GM23338 (cell line): Measurements from ENCODE around the gene PGGHG. TPM values are rescaled to one million over a fixed set of nuclear protein-coding genes. Genes with fewer than 3 reads are reported as not detected.

Experiments
- ATAC-seq: fragments of 200-7000 bp; cut with Tn5 transposase; 3 replicates; pipeline ENCODE4 v1.9.1; 2020
- DNase-seq: peaks from one replicate; pipeline ENCODE4 v3.0.0-alpha.2; 2015; ENCODE audit warnings: low spot score
- H2AFZ ChIP-seq: fragments of 200-600 bp; sonication (generic); 2 replicates; pipeline ENCODE4 v1.8.0; 2016; ENCODE audit warnings: antibody characterized with exemption, mild to moderate bottlenecking, moderate library complexity
- H3F3A ChIP-seq: fragments of 200-600 bp; sonication (generic); replicated peaks from 2 replicates; pipeline ENCODE4 v1.8.0; 2017; ENCODE audit warnings: antibody characterized with exemption, mixed run types, low read depth
- H3K27ac ChIP-seq: fragments of 200-600 bp; sonication (generic); 2 replicates; pipeline ENCODE4 v1.6.1; 2016; ENCODE audit warnings: low read depth
- H3K27me3 ChIP-seq: fragments of 200-600 bp; sonication (generic); 2 replicates; pipeline ENCODE4 v1.8.0; 2016; ENCODE audit warnings: mild to moderate bottlenecking, mixed run types, moderate library complexity; ENCODE audit not compliant: insufficient read depth
- H3K36me3 ChIP-seq: fragments of 200-600 bp; sonication (generic); 2 replicates; pipeline ENCODE4 v1.8.0; 2016; ENCODE audit warnings: mild to moderate bottlenecking; ENCODE audit not compliant: insufficient read depth
- H3K4me1 ChIP-seq: fragments of 200-600 bp; sonication (generic); 2 replicates; pipeline ENCODE4 v1.8.0; 2016; ENCODE audit warnings: mild to moderate bottlenecking, moderate library complexity; ENCODE audit not compliant: insufficient read depth
- H3K4me2 ChIP-seq: fragments of 200-600 bp; sonication (generic); 2 replicates; pipeline ENCODE4 v1.7.1; 2017; ENCODE audit warnings: mixed run types
- H3K4me3 ChIP-seq: fragments of 200-600 bp; sonication (generic); 2 replicates; pipeline ENCODE4 v1.6.1; 2016; ENCODE audit warnings: mixed run types
- H3K79me2 ChIP-seq: fragments of 200-600 bp; sonication (generic); replicated peaks from 2 replicates; pipeline ENCODE4 v1.8.0; 2017; ENCODE audit warnings: mild to moderate bottlenecking; ENCODE audit not compliant: insufficient read depth
- H3K9me2 ChIP-seq: fragments of 200-600 bp; sonication (generic); 2 replicates; pipeline ENCODE4 v1.8.0; 2017; ENCODE audit not compliant: insufficient read depth
- H4K20me1 ChIP-seq: fragments of 200-600 bp; sonication (generic); replicated peaks from 2 replicates; pipeline ENCODE4 v1.8.0; 2017; ENCODE audit warnings: mild to moderate bottlenecking; ENCODE audit not compliant: insufficient read depth
- H3K27ac Mint-ChIP-seq: 2 replicates; pipeline ENCODE4 v1.8.0; 2020; ENCODE audit warnings: inconsistent platforms, mild to moderate bottlenecking, moderate library complexity, mixed read lengths
- H3K27me3 Mint-ChIP-seq: 3 replicates; pipeline ENCODE4 v1.8.0; 2022; ENCODE audit warnings: low read depth, mild to moderate bottlenecking, moderate library complexity, mixed read lengths, inconsistent platforms; ENCODE audit not compliant: insufficient read depth, poor library complexity
- H3K36me3 Mint-ChIP-seq: 3 replicates; pipeline ENCODE4 v1.8.0; 2021; ENCODE audit warnings: low read depth, mild to moderate bottlenecking, inconsistent platforms, moderate library complexity, mixed read lengths
- H3K4me1 Mint-ChIP-seq: 3 replicates; pipeline ENCODE4 v1.8.0; 2020; ENCODE audit warnings: mild to moderate bottlenecking, inconsistent platforms, mixed read lengths
- H3K4me3 Mint-ChIP-seq: 3 replicates; pipeline ENCODE4 v1.8.0; 2021; ENCODE audit warnings: moderate library complexity, mild to moderate bottlenecking, inconsistent platforms, mixed read lengths
- H3K9me3 Mint-ChIP-seq: 3 replicates; pipeline ENCODE4 v1.8.0; 2020; ENCODE audit warnings: moderate library complexity, mild to moderate bottlenecking, inconsistent platforms, mixed read lengths
- CREB1 ChIP-seq: fragments of 250-450 bp; sonication (Bioruptor Pico); IDR thresholded peaks from 2 replicates; pipeline ENCODE4 v1.5.0; 2020; ENCODE audit warnings: low read depth, mild to moderate bottlenecking, moderate library complexity
- EZH2 ChIP-seq: fragments of 200-600 bp; sonication (generic); IDR thresholded peaks from one replicate; pipeline ENCODE4 v1.8.0; 2017; ENCODE audit warnings: antibody characterized with exemption, mild to moderate bottlenecking, low read depth; ENCODE audit not compliant: unreplicated experiment
- EZH2phosphoT487 ChIP-seq: fragments of 200-600 bp; sonication (generic); IDR thresholded peaks from one replicate; pipeline ENCODE4 v1.8.1; 2018; ENCODE audit warnings: antibody characterized with exemption; ENCODE audit not compliant: unreplicated experiment
- JUNB ChIP-seq: IDR thresholded peaks from one replicate; pipeline ENCODE4 v1.6.1; 2016; ENCODE audit warnings: antibody characterized with exemption; ENCODE audit not compliant: unreplicated experiment
- NANOG ChIP-seq: IDR thresholded peaks from 2 replicates; pipeline ENCODE4 v1.6.1; 2016; ENCODE audit warnings: antibody characterized with exemption, borderline replicate concordance
- POLR2AphosphoS5 ChIP-seq: IDR thresholded peaks from 2 replicates; pipeline ENCODE4 v1.6.1; 2016; ENCODE audit warnings: antibody characterized with exemption, low read depth
- STAT1 ChIP-seq: IDR thresholded peaks from one replicate; pipeline ENCODE4 v1.6.1; 2016; ENCODE audit warnings: antibody characterized with exemption; ENCODE audit not compliant: unreplicated experiment
- ZNF114 ChIP-seq: fragments of 250-450 bp; sonication (Bioruptor Pico); IDR thresholded peaks from 2 replicates; pipeline ENCODE4 v1.5.0; 2020; ENCODE audit warnings: mild to moderate bottlenecking, moderate library complexity
- ZNF331 ChIP-seq: fragments of 250-450 bp; sonication (Bioruptor Pico); IDR thresholded peaks from 2 replicates; pipeline ENCODE4 v1.5.0; 2020; ENCODE audit warnings: low read depth, mild to moderate bottlenecking, moderate library complexity
- polyA plus RNA-seq: library from polyadenylated mRNA; unstranded; fragments of >200 nt; fragmentation: Nextera tagmentation; extraction: Ambion mirVana; gene quantifications from 2 replicates; pipeline ENCODE4 v1.2.1, GENCODE V29; 2016
- total RNA-seq: library from RNA; depleted of rRNA; stranded (reverse); fragments of >200 nt; shearing (Covaris generic); gene quantifications from 2 replicates; pipeline ENCODE4 v1.2.3, GENCODE V29; 2014
- TF ChIP-seq, protein P1 (sequence below): IDR thresholded peaks from 2 replicates; pipeline ENCODE4 v1.6.1; 2016; ENCODE audit warnings: antibody characterized with exemption
- TF ChIP-seq, protein P2 (sequence below): IDR thresholded peaks from one replicate; pipeline ENCODE4 v1.6.1; 2018; ENCODE audit warnings: antibody characterized with exemption; ENCODE audit not compliant: unreplicated experiment
- TF ChIP-seq, protein P3 (sequence below), 2 experiments: fragments of 200-600 bp in 1 of 2; sonication (generic) in 1 of 2; conservative IDR thresholded peaks; 2 replicates each; pipeline versions ENCODE4 v1.5.1 to v1.6.1; 2016 to 2017; ENCODE audit warnings: antibody characterized with exemption in 2 of 2, low read depth in 2 of 2, mild to moderate bottlenecking in 2 of 2, moderate library complexity in 1 of 2
- TF ChIP-seq, protein P4 (sequence below): fragments of 250-450 bp; sonication (Bioruptor Pico); IDR thresholded peaks from 2 replicates; pipeline ENCODE4 v1.5.0; 2020; ENCODE audit warnings: mild to moderate bottlenecking, moderate library complexity

PGGHG gene
- total and polyA plus RNA-seq, 2 experiments from 2014 or later: 24.9 to 55.8 TPM

DNA sequence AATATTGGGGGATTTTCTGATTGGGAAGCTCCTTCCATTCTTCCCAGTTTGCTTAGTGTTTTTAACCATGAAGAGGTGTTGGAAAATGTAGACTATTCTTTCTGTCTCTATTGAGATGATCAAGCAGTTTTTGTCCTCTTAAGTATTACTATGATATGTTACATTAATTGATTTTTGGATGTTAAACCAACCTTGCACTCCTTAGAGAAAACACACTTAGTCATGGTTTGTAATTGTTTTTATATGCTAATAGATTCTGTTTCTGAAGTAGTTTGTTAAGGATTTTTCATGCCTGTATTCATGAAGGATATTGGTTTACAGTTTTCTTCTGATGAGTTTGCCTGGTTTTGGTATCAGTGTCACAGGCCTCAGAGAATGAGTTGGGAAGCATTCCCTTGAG, 12.7 kb upstream of the PGGHG start:
- no peak for ATAC-seq
- peaks cover 35% of the 10 kb centered on the region for H3K27me3 ChIP-seq
- TF ChIP-seq CREB1 (CRISPR knock-in tag): no peak
- no peak for TF ChIP-seq ZNF331 (CRISPR knock-in tag)
- no peak for TF ChIP-seq STAT1
- no peak for TF ChIP-seq JUNB
- TF ChIP-seq, protein P1, sequence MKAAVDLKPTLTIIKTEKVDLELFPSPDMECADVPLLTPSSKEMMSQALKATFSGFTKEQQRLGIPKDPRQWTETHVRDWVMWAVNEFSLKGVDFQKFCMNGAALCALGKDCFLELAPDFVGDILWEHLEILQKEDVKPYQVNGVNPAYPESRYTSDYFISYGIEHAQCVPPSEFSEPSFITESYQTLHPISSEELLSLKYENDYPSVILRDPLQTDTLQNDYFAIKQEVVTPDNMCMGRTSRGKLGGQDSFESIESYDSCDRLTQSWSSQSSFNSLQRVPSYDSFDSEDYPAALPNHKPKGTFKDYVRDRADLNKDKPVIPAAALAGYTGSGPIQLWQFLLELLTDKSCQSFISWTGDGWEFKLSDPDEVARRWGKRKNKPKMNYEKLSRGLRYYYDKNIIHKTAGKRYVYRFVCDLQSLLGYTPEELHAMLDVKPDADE: no peak
- no peak for TF ChIP-seq EZH2phosphoT487
- TF ChIP-seq, protein P2, sequence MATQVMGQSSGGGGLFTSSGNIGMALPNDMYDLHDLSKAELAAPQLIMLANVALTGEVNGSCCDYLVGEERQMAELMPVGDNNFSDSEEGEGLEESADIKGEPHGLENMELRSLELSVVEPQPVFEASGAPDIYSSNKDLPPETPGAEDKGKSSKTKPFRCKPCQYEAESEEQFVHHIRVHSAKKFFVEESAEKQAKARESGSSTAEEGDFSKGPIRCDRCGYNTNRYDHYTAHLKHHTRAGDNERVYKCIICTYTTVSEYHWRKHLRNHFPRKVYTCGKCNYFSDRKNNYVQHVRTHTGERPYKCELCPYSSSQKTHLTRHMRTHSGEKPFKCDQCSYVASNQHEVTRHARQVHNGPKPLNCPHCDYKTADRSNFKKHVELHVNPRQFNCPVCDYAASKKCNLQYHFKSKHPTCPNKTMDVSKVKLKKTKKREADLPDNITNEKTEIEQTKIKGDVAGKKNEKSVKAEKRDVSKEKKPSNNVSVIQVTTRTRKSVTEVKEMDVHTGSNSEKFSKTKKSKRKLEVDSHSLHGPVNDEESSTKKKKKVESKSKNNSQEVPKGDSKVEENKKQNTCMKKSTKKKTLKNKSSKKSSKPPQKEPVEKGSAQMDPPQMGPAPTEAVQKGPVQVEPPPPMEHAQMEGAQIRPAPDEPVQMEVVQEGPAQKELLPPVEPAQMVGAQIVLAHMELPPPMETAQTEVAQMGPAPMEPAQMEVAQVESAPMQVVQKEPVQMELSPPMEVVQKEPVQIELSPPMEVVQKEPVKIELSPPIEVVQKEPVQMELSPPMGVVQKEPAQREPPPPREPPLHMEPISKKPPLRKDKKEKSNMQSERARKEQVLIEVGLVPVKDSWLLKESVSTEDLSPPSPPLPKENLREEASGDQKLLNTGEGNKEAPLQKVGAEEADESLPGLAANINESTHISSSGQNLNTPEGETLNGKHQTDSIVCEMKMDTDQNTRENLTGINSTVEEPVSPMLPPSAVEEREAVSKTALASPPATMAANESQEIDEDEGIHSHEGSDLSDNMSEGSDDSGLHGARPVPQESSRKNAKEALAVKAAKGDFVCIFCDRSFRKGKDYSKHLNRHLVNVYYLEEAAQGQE: no peak
- TF ChIP-seq, protein P3, sequence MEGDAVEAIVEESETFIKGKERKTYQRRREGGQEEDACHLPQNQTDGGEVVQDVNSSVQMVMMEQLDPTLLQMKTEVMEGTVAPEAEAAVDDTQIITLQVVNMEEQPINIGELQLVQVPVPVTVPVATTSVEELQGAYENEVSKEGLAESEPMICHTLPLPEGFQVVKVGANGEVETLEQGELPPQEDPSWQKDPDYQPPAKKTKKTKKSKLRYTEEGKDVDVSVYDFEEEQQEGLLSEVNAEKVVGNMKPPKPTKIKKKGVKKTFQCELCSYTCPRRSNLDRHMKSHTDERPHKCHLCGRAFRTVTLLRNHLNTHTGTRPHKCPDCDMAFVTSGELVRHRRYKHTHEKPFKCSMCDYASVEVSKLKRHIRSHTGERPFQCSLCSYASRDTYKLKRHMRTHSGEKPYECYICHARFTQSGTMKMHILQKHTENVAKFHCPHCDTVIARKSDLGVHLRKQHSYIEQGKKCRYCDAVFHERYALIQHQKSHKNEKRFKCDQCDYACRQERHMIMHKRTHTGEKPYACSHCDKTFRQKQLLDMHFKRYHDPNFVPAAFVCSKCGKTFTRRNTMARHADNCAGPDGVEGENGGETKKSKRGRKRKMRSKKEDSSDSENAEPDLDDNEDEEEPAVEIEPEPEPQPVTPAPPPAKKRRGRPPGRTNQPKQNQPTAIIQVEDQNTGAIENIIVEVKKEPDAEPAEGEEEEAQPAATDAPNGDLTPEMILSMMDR (conservative IDR thresholded peaks at IDR 0.05; ENCODE audit: low read depth in 2 of 2): no peak
- TF ChIP-seq, protein P4, sequence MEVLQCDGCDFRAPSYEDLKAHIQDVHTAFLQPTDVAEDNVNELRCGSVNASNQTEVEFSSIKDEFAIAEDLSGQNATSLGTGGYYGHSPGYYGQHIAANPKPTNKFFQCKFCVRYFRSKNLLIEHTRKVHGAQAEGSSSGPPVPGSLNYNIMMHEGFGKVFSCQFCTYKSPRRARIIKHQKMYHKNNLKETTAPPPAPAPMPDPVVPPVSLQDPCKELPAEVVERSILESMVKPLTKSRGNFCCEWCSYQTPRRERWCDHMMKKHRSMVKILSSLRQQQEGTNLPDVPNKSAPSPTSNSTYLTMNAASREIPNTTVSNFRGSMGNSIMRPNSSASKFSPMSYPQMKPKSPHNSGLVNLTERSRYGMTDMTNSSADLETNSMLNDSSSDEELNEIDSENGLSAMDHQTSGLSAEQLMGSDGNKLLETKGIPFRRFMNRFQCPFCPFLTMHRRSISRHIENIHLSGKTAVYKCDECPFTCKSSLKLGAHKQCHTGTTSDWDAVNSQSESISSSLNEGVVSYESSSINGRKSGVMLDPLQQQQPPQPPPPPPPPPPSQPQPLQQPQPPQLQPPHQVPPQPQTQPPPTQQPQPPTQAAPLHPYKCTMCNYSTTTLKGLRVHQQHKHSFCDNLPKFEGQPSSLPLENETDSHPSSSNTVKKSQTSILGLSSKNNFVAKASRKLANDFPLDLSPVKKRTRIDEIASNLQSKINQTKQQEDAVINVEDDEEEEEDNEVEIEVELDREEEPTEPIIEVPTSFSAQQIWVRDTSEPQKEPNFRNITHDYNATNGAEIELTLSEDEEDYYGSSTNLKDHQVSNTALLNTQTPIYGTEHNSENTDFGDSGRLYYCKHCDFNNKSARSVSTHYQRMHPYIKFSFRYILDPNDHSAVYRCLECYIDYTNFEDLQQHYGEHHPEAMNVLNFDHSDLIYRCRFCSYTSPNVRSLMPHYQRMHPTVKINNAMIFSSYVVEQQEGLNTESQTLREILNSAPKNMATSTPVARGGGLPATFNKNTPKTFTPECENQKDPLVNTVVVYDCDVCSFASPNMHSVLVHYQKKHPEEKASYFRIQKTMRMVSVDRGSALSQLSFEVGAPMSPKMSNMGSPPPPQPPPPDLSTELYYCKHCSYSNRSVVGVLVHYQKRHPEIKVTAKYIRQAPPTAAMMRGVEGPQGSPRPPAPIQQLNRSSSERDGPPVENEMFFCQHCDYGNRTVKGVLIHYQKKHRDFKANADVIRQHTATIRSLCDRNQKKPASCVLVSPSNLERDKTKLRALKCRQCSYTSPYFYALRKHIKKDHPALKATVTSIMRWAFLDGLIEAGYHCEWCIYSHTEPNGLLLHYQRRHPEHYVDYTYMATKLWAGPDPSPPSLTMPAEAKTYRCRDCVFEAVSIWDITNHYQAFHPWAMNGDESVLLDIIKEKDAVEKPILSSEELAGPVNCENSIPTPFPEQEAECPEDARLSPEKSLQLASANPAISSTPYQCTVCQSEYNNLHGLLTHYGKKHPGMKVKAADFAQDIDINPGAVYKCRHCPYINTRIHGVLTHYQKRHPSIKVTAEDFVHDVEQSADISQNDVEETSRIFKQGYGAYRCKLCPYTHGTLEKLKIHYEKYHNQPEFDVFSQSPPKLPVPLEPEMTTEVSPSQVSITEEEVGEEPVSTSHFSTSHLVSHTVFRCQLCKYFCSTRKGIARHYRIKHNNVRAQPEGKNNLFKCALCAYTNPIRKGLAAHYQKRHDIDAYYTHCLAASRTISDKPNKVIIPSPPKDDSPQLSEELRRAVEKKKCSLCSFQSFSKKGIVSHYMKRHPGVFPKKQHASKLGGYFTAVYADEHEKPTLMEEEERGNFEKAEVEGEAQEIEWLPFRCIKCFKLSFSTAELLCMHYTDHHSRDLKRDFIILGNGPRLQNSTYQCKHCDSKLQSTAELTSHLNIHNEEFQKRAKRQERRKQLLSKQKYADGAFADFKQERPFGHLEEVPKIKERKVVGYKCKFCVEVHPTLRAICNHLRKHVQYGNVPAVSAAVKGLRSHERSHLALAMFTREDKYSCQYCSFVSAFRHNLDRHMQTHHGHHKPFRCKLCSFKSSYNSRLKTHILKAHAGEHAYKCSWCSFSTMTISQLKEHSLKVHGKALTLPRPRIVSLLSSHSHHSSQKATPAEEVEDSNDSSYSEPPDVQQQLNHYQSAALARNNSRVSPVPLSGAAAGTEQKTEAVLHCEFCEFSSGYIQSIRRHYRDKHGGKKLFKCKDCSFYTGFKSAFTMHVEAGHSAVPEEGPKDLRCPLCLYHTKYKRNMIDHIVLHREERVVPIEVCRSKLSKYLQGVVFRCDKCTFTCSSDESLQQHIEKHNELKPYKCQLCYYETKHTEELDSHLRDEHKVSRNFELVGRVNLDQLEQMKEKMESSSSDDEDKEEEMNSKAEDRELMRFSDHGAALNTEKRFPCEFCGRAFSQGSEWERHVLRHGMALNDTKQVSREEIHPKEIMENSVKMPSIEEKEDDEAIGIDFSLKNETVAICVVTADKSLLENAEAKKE (CRISPR knock-in tag): no peak
- TF ChIP-seq NANOG: no peak
- TF ChIP-seq ZNF114: no peak
- no peak for TF ChIP-seq EZH2
- no peak for TF ChIP-seq POLR2AphosphoS5

More for the DNA sequence above, 12.7 kb upstream of the PGGHG start:
- Histone ChIP-seq H3K27ac (no peak overlapping the region), H3K4me2 (no peak overlapping the region), H3K36me3 (no peaks in the 10 kb centered on the region), H3K79me2 (no peaks in the 10 kb centered on the region), H2AFZ (no peak overlapping the region), H3K4me1 (no peaks in the 10 kb centered on the region), H3K9me2 (no peaks in the 10 kb centered on the region), H3F3A (no peaks in the 10 kb centered on the region; the same call in 1 of the 2 replicates), H3K4me3 (no peak overlapping the region), H4K20me1 (no peaks in the 10 kb centered on the region)
- H3K4me1 Mint-ChIP-seq: peaks cover 17% of the 10 kb centered on the region; the same call in 2 of the 3 replicates
- H3K27me3 Mint-ChIP-seq: peaks cover 31% of the 10 kb centered on the region
- DNase-seq: no peak
- H3K4me3 Mint-ChIP-seq: no peak overlapping the region
- no peaks in the 10 kb centered on the region for H3K9me3 Mint-ChIP-seq
- H3K36me3 Mint-ChIP-seq: no peaks in the 10 kb centered on the region
- H3K27ac Mint-ChIP-seq: no peak overlapping the region
